Endothelial cell of hepatic sinusoid (primary cell): ENCODE results near the gene SLFNL1.

Source experiments
- in situ Hi-C: cut with HindIII; loops from 2 replicates; pipeline ENCODE4 v1.10.0; 2017; ENCODE audit warnings: low sequenced_read_pairs

SLFNL1 gene

GRCh38 chr1:40969445-40969844 lies 52.1 kb downstream of the SLFNL1 start:
- in situ Hi-C loops, result no loop called here

GRCh38 chr1:40966417-40966816 lies 55.1 kb downstream of the SLFNL1 start:
- in situ Hi-C loops, result no loop called here
